Left lung (tissue), 10 donors: ENCODE data around the gene NDUFAF4. TPM values are rescaled to one million over a fixed set of nuclear protein-coding genes. Genes with fewer than 3 reads are reported as not detected.
"Not testable (repeated sequence)": the region's sequence is repeated elsewhere in the genome, so short reads cannot be mapped to it uniquely, and the experiment has no call there.

Source experiments
- ATAC-seq: fragments of 200-7000 bp; cut with Tn5 transposase; one replicate; pipeline ENCODE4 v1.9.1; 2020; ENCODE audit warnings: moderate library complexity
- DNase-seq, 4 donors: peaks; one replicate each; pipeline ENCODE4 v3.0.0-alpha.2; 2013 to 2020
- H3K27ac ChIP-seq, 2 donors: fragments of 200-600 bp; sonication (generic) in 1 of 2; one replicate each; pipeline versions ENCODE4 v1.5.0 to v1.8.0; 2020 to 2021
- H3K27me3 ChIP-seq, 2 donors: fragments of 200-600 bp; sonication (generic) in 1 of 2; one replicate each; pipeline versions ENCODE4 v1.5.0 to v1.8.0; 2020 to 2021
- H3K36me3 ChIP-seq, 2 donors: fragments of 200-600 bp; sonication (generic) in 1 of 2; one replicate each; pipeline versions ENCODE4 v1.5.0 to v1.8.0; 2020 to 2021
- H3K4me1 ChIP-seq, 2 donors: fragments of 200-600 bp; one replicate each; pipeline ENCODE4 v1.8.0; 2021
- H3K4me3 ChIP-seq, 2 donors: fragments of 200-600 bp; sonication (generic) in 1 of 2; one replicate each; pipeline versions ENCODE4 v1.5.0 to v1.8.0; 2020 to 2021; ENCODE audit warnings: mild to moderate bottlenecking in 1 of 2
- H3K9me3 ChIP-seq, 2 donors: fragments of 200-600 bp; sonication (generic) in 1 of 2; one replicate each; pipeline versions ENCODE4 v1.5.0 to v1.8.0; 2020 to 2021
- intact Hi-C, 2 donors: fragments of 100-400 bp; cut with DNase I; formaldehyde crosslinking; loops; one replicate each; pipeline versions ENCODE4 v1.11.2 to v1.14.2; 2022
- polyA plus RNA-seq, 6 donors: library from polyadenylated mRNA; unstranded; fragments of 120-200 nt; gene quantifications; one replicate each; pipeline ENCODE4 v1.2.1, GENCODE V29; 2013; ENCODE audit not compliant: insufficient read length in 6 of 6
- total RNA-seq, 2 donors: library from RNA; stranded (reverse); fragmentation: NEBNext Ultra II Directional; extraction: Animal tissue kit (Norgen Biotek cat#: 25700); gene quantifications; one replicate each; pipeline ENCODE4 v1.2.1, GENCODE V29; 2021
- TF ChIP-seq, protein P1 (sequence below), 2 donors: fragments of 200-600 bp; sonication (generic) in 1 of 2; IDR thresholded peaks; one replicate each; pipeline versions ENCODE4 v1.5.0 to v1.8.0; 2021; ENCODE audit warnings: antibody characterized with exemption in 2 of 2
- donor health status: DM: no; HTN: yes; CAD: no.
- donor health status: DM: no; HTN: no; CAD: no.

The NDUFAF4 gene
- total and polyA plus RNA-seq, 8 donors: 20.2 to 29.0 (median 25.5) TPM

DNA sequence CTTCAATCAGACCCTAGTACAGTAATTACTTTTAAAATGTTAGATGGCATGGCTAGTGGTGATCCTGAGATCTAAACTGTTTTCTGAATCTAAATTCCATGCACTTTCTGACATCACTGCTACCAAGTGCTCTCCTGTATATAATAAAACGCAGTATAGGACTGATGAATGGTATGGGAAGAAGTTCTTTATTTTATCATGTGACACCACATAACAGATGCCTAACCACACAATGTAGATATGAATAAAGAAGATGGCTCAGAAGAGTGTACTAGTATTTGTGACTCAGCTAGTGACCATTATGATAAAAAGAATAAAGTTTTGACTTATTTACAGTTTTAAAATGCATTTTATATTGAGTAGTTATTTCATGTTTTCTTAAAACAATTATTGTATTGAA, 8.5 kb downstream of the NDUFAF4 start:
- Histone ChIP-seq H3K4me1 (no peaks in the 10 kb centered on the region), H3K27me3 (no peaks in the 10 kb centered on the region), H3K4me3 (no peak overlapping the region), H3K27ac (no peak overlapping the region), H3K9me3 (no peaks in the 10 kb centered on the region), H3K36me3 (peaks cover 0 to 38% of the 10 kb centered on the region in 2 donors)
- ATAC-seq (no peak), DNase-seq (no peak)
- TF ChIP-seq, protein P1, sequence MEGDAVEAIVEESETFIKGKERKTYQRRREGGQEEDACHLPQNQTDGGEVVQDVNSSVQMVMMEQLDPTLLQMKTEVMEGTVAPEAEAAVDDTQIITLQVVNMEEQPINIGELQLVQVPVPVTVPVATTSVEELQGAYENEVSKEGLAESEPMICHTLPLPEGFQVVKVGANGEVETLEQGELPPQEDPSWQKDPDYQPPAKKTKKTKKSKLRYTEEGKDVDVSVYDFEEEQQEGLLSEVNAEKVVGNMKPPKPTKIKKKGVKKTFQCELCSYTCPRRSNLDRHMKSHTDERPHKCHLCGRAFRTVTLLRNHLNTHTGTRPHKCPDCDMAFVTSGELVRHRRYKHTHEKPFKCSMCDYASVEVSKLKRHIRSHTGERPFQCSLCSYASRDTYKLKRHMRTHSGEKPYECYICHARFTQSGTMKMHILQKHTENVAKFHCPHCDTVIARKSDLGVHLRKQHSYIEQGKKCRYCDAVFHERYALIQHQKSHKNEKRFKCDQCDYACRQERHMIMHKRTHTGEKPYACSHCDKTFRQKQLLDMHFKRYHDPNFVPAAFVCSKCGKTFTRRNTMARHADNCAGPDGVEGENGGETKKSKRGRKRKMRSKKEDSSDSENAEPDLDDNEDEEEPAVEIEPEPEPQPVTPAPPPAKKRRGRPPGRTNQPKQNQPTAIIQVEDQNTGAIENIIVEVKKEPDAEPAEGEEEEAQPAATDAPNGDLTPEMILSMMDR (IDR thresholded peaks at IDR 0.05): no peak
- intact Hi-C loops: no loop called here

DNA sequence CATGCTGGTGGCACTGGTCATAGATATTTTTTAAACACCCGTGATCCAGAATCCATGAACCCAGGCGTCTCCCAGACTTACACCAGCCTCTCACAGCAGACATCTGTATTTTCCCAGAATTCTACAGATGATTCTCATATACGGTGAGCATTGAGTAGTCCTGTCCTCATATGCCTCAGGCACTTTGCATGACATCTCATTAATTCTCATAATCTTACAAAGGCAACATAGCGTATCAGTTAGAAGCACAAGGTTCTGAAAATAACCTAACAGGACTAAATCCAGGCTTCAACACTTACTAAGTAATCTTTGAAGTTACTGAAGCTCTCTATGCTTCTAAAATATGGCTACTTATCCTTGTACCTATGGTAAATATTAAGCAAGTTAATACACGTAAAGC, 8.9 kb downstream of the NDUFAF4 start:
- Histone ChIP-seq H3K27ac (no peak overlapping the region), H3K27me3 (no peaks in the 10 kb centered on the region), H3K4me3 (no peak overlapping the region), H3K4me1 (no peaks in the 10 kb centered on the region), H3K36me3 (peaks cover 0 to 34% of the 10 kb centered on the region in 2 donors), H3K9me3 (no peaks in the 10 kb centered on the region)
- intact Hi-C loops: no loop called here
- TF ChIP-seq, protein P1 (IDR thresholded peaks at IDR 0.05): no peak
- ATAC-seq (no peak), DNase-seq (no peak)

DNA sequence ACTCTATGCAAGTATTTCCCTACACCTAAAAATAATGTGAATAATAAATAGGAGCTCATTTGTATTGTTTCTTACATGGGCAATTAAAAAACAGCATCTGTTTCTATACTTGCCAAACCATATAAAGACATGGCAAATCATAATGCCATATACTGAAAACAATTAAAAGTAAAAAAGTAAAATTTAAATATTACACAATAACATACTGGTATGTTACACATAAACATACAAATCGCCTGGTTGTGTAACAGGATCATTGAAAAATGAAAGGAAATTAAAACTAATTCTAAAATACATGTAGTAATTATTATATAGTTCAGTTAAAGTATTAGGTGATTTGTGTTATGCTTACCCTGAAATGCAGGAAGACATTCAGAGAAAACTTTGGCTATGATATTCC, 11.2 kb downstream of the NDUFAF4 start:
- H3K27me3 ChIP-seq: no peaks in the 10 kb centered on the region
- peaks cover 0 to 13% of the 10 kb centered on the region in 2 donors for H3K36me3 ChIP-seq
- DNase-seq (no peak), ATAC-seq (no peak)
- H3K9me3 ChIP-seq: no peaks in the 10 kb centered on the region
- H3K27ac ChIP-seq: no peak overlapping the region
- H3K4me3 ChIP-seq: no peak overlapping the region
- intact Hi-C loops: no loop called here
- H3K4me1 ChIP-seq: no peaks in the 10 kb centered on the region
- TF ChIP-seq, protein P1 (IDR thresholded peaks at IDR 0.05): no peak

DNA sequence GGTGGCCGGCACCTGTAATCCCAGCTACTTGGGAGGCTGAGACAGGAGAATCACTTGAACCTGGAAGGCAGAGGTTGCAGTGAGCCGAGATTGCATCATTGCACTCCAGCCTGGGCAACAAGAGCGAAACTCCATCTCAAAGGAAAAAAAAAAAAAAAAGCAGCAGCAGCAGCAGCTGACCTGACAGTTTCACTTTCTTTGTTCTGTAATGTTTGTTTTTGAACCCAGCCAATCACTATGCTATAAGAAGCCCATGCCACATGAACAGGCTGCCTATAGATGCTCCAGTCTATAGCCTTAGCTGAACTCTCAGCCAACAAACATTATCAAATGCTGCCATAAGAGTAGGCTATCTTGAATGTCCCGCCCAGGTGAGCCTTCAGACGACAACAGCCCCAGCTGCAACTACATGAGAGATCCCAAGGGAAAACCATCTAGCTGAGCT, 12.5 kb downstream of the NDUFAF4 start:
- ATAC-seq: peak; percentile 54
- H3K27ac ChIP-seq, intact Hi-C loops: not testable (repeated sequence)

DNA sequence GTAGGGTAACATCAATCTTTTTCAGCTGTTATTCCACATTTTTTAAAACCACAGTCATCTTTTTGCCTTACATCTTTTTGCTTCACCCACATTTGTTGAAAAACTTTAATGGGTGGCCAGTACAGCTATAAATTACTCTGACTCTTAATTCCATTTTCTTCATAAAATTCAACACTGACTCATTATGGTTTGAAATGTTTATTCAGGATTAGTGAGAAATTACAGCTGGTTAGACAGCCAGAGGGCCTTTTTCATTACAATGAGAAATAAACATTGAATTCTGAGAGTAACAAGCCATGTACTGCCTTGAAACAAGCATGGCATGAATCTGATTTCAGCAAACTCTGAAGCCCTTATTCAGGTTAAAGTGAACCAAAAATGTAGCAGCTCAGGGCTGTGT, 19.5 kb downstream of the NDUFAF4 start:
- TF ChIP-seq, protein P1 (IDR thresholded peaks at IDR 0.05): no peak
- Histone ChIP-seq H3K36me3 (no peaks in the 10 kb centered on the region), H3K9me3 (no peaks in the 10 kb centered on the region), H3K4me3 (no peak overlapping the region), H3K27me3 (no peaks in the 10 kb centered on the region), H3K4me1 (no peaks in the 10 kb centered on the region), H3K27ac (no peak overlapping the region)
- intact Hi-C loops: no loop called here
- ATAC-seq (peak; percentile 22), DNase-seq (no peak)

More for the DNA sequence above, 12.5 kb downstream of the NDUFAF4 start:
- not testable (repeated sequence) for DNase-seq, H3K4me3 ChIP-seq, H3K27me3 ChIP-seq, H3K36me3 ChIP-seq, H3K4me1 ChIP-seq, H3K9me3 ChIP-seq

DNA sequence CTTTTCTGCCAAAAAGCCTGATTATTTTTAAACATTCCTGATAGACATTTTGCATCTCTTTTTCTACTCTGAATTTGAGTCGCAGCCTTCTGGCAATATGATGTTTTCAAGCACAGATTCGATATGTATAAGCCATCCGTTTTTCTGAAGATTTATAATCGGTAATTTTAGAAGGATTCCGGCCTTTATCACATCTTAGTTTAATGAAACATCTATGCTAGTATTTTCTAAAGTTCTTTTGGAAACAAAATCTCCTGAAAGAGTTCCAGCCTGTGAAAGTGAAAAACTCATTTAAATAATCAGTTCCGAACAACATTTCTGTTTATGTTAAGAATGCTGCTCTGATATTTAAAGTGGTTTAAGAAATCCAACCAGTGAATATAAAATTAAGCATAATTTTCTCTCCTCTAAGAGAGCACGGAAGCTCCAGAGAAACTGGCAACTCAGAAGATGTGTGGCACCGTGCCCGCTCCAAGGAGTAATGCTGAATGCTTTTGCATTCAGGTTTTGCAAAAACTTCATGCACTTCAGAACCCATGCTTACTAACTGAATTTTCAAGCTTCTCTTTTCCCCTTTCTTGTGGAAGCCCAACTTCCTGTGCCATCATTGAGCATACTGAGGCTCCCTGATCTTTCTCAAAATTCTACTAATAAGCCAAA, 20.7 kb downstream of the NDUFAF4 start:
- Histone ChIP-seq H3K4me3 (no peak overlapping the region), H3K27ac (no peak overlapping the region), H3K36me3 (no peaks in the 10 kb centered on the region), H3K27me3 (no peaks in the 10 kb centered on the region), H3K4me1 (no peaks in the 10 kb centered on the region), H3K9me3 (no peaks in the 10 kb centered on the region)
- no peak for ATAC-seq
- intact Hi-C loops: no loop called here
- TF ChIP-seq, protein P1 (IDR thresholded peaks at IDR 0.05): no peak
- DNase-seq: no peak
